ENCODE data around the gene KRTAP10-8. TPM values are rescaled to one million over a fixed set of nuclear protein-coding genes. Genes with fewer than 3 reads are reported as not detected.

Gene KRTAP10-8
- total and polyA plus RNA-seq, 5 donors from 2014 or later, result not detected

DNA sequence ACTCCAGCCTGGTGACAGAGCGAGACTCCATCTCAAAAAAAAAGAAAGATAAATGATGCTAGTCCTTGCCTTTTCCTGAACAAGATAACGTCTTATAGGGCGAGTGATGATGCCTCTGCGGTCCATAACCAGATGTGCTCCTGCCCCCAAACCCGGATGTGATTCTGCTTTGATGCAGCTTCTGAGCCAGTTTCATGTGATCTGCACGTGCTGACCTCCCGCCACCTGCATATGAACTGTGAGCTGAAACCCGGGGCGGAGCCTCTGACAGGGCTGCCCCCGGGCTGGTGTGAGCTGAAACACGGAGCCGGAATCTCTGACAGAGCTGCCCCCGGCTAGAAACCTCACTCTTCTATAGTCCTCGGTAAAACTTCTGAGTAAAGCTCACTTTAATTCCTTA lies 41.2 kb downstream of the KRTAP10-8 start:
- H3K36me3 Mint-ChIP-seq, result peaks cover 8% of the 10 kb centered on the region
- H3K4me3 Mint-ChIP-seq, result no peak overlapping the region
- peaks cover 4% of the 10 kb centered on the region for H3K27me3 Mint-ChIP-seq
- Histone ChIP-seq H3K4me3 (ENCODE audit: low read depth, low read length) (no peak overlapping the region), H3K27ac (ENCODE audit: insufficient read depth, low read length, poor library complexity, severe bottlenecking) (no peak overlapping the region), H3K9me3 (ENCODE audit: control insufficient read depth in 2 of 2, low read length in 2 of 2) (peaks cover 5 to 19% of the 10 kb centered on the region in 2 experiments), H3K36me3 (ENCODE audit: control insufficient read depth, insufficient read depth, low read length) (no peaks in the 10 kb centered on the region), H3K4me1 (ENCODE audit: control insufficient read depth, insufficient read depth, low read length, poor library complexity, severe bottlenecking) (peaks cover 13% of the 10 kb centered on the region), H3K27me3 (ENCODE audit: control insufficient read depth, insufficient read depth, low read length) (no peaks in the 10 kb centered on the region)
- DNase-seq (no peak), ATAC-seq (ENCODE audit: low read depth in 2 of 2) (no peak)
- peak overlapping the region in 1 of 3 donors; percentile 72 for H3K27ac Mint-ChIP-seq
- peaks cover 5 to 32% (median 13%) of the 10 kb centered on the region in 4 donors for H3K4me1 Mint-ChIP-seq
- peaks cover 0 to 26% (median 5%) of the 10 kb centered on the region in 7 donors for H3K9me3 Mint-ChIP-seq

DNA sequence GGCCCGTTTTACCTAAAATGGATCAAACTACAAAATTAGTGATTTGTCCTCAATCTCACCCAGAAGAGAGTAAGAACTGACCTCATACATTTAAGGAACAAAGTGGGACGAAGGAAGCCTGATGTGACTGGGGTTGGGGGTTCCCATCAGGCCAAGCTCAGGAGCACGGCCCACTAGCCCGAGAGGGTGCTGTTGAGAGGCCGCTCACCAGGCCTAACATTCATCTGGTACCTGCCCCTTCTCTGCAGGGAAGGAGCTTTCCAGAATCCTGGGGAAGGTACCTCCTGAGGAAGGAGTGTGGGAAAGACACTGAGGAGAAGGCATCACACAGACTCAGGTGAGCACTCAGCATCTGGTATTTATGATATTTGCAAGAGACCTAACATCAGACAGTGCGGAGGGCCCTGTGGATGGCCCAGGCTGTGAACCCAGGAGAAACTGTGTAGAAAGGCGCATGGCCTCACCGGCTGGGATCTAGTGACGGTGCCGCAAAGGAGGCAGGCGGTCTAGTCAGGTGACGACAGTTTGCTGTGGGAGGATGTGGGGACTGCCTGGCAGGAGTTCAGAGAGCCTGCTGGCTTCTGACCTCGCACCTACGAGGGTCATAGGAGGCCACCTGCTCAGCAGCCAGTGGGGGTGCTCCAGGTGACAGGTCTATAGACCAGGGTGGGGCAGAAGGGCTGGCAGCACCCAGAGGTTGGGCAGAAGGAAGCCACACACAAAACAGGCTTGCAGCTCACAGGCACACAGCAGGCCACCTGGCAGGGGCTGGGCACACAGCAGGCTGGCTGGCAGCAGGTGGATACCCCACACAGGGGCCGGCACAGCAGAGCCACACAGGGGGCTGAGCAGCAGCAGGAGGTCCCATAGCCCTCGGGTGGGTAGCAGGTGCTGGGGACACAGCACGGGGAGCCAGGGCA lies 42.0 kb downstream of the KRTAP10-8 start:
- peaks cover 21% of the 10 kb centered on the region for H3K4me1 ChIP-seq (ENCODE audit: control insufficient read depth, insufficient read depth, low read length, poor library complexity, severe bottlenecking)
- peaks cover 0 to 26% (median 5%) of the 10 kb centered on the region in 7 donors for H3K9me3 Mint-ChIP-seq
- no peaks in the 10 kb centered on the region for H3K27me3 ChIP-seq (ENCODE audit: control insufficient read depth, insufficient read depth, low read length)
- no peaks in the 10 kb centered on the region for H3K36me3 ChIP-seq (ENCODE audit: control insufficient read depth, insufficient read depth, low read length)
- peak in 2 of 3 donors; percentile 18 to 19 for DNase-seq
- H3K4me3 ChIP-seq (ENCODE audit: low read depth, low read length), result no peak overlapping the region
- H3K27me3 Mint-ChIP-seq, result peaks cover 8% of the 10 kb centered on the region
- H3K9me3 ChIP-seq (ENCODE audit: control insufficient read depth in 2 of 2, low read length in 2 of 2), result peaks cover 5 to 19% of the 10 kb centered on the region in 2 experiments
- H3K27ac Mint-ChIP-seq, result peak overlapping the region; percentile 59 to 80 (median 72)
- peaks cover 8% of the 10 kb centered on the region for H3K36me3 Mint-ChIP-seq
- peak in 1 of 2 donors; percentile 25 for ATAC-seq (ENCODE audit: low read depth in 2 of 2)
- H3K27ac ChIP-seq (ENCODE audit: insufficient read depth, low read length, poor library complexity, severe bottlenecking), result no peak overlapping the region
- H3K4me1 Mint-ChIP-seq, result peaks cover 11 to 40% (median 19%) of the 10 kb centered on the region in 4 donors
- H3K4me3 Mint-ChIP-seq, result peak overlapping the region in 2 of 4 donors; percentile 15 to 38

DNA sequence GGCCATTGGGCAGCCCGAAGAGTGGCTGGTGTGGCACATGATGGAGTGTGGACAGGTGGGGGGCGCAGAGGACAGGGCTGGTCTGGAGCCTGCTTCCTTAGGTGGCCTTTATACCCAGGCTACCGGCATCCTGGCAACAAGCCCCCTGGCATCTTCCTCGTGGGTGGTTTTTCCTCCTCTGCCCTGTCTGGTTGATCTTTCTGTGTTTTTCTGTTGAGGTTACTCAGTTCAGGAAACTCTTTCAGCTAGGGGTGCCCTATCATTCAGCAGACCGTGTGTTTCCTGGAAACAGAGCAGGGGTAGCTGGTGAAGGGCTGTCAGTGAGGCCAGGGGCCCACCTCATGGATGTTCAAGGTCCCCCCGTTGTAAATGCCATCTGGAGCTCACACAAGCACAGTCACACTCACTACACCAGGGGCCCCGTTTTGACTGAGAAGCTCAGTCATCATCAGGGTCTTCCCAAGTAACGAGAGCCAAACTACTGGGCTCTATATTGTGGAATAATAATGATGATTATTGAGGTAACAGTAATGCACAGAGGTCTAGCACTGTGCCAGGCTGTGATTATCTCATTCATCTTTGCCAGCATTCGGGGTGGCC lies 42.8 kb downstream of the KRTAP10-8 start, which contains the start of gene KRTAP12-4:
Gene KRTAP12-4, minus strand, starts transcription at position 84 of the 600 bp plus-strand sequence. Its CDS starts 45 bp downstream, at position 39.
- Mint-ChIP-seq H3K4me3 (peak within 1 kb of the TSS in 2 of 4 donors; percentile 15 to 38), H3K4me1 (peaks cover 11 to 47% (median 23%) of the 10 kb centered on the region in 4 donors), H3K27ac (peak within 1 kb of the TSS; percentile 71 to 80 (median 72)), H3K27me3 (peaks cover 12% of the 10 kb centered on the region), H3K9me3 (peaks cover 0 to 26% (median 5%) of the 10 kb centered on the region in 7 donors), H3K36me3 (peaks cover 8% of the 10 kb centered on the region)
- ATAC-seq (ENCODE audit: low read depth in 2 of 2) (no peak), DNase-seq (peak in 1 of 3 donors; percentile 17)
- H3K9me3 ChIP-seq (ENCODE audit: control insufficient read depth in 2 of 2, low read length in 2 of 2), result peaks cover 5 to 19% of the 10 kb centered on the region in 2 experiments
- H3K4me3 ChIP-seq (ENCODE audit: low read depth, low read length), result no peak within 1 kb of the TSS
- H3K27ac ChIP-seq (ENCODE audit: insufficient read depth, low read length, poor library complexity, severe bottlenecking), result no peak within 1 kb of the TSS
- H3K27me3 ChIP-seq (ENCODE audit: control insufficient read depth, insufficient read depth, low read length), result no peaks in the 10 kb centered on the region
- H3K36me3 ChIP-seq (ENCODE audit: control insufficient read depth, insufficient read depth, low read length), result no peaks in the 10 kb centered on the region
- H3K4me1 ChIP-seq (ENCODE audit: control insufficient read depth, insufficient read depth, low read length, poor library complexity, severe bottlenecking), result peaks cover 24% of the 10 kb centered on the region

DNA sequence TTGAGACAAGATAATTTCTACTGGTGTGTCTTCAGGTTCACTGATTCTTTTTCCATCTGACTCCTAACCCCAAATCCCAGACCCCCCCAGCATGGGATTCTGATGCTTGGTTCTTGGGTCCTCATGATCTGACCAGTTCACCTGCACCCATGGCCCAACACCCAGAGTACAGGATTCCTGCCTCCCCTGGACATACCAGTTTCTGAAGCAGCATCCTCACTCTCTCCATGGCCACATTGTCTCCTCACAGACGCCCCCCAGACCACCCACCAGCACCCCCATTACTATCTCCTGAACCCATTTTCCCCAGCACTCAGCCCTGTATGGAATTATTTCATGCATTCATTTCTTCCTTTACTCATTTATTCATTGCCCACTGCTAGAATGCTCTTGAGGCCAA lies 45.0 kb downstream of the KRTAP10-8 start:
- H3K27ac ChIP-seq (ENCODE audit: insufficient read depth, low read length, poor library complexity, severe bottlenecking), result no peak overlapping the region
- DNase-seq (no peak), ATAC-seq (ENCODE audit: low read depth in 2 of 2) (no peak)
- H3K4me3 ChIP-seq (ENCODE audit: low read depth, low read length), result peak overlapping the region; percentile 66
- peaks cover 24% of the 10 kb centered on the region for H3K4me1 ChIP-seq (ENCODE audit: control insufficient read depth, insufficient read depth, low read length, poor library complexity, severe bottlenecking)
- Mint-ChIP-seq H3K27me3 (peaks cover 28% of the 10 kb centered on the region), H3K4me1 (peaks cover 11 to 47% (median 25%) of the 10 kb centered on the region in 4 donors), H3K4me3 (peak overlapping the region; percentile 64 to 86 (median 79)), H3K9me3 (peaks cover 0 to 31% (median 5%) of the 10 kb centered on the region in 7 donors), H3K27ac (peak overlapping the region; percentile 80 to 95 (median 87)), H3K36me3 (peaks cover 8% of the 10 kb centered on the region)
- H3K36me3 ChIP-seq (ENCODE audit: control insufficient read depth, insufficient read depth, low read length), result no peaks in the 10 kb centered on the region
- H3K9me3 ChIP-seq (ENCODE audit: control insufficient read depth in 2 of 2, low read length in 2 of 2), result peaks cover 5 to 19% of the 10 kb centered on the region in 2 experiments
- peaks cover 3% of the 10 kb centered on the region for H3K27me3 ChIP-seq (ENCODE audit: control insufficient read depth, insufficient read depth, low read length)

DNA sequence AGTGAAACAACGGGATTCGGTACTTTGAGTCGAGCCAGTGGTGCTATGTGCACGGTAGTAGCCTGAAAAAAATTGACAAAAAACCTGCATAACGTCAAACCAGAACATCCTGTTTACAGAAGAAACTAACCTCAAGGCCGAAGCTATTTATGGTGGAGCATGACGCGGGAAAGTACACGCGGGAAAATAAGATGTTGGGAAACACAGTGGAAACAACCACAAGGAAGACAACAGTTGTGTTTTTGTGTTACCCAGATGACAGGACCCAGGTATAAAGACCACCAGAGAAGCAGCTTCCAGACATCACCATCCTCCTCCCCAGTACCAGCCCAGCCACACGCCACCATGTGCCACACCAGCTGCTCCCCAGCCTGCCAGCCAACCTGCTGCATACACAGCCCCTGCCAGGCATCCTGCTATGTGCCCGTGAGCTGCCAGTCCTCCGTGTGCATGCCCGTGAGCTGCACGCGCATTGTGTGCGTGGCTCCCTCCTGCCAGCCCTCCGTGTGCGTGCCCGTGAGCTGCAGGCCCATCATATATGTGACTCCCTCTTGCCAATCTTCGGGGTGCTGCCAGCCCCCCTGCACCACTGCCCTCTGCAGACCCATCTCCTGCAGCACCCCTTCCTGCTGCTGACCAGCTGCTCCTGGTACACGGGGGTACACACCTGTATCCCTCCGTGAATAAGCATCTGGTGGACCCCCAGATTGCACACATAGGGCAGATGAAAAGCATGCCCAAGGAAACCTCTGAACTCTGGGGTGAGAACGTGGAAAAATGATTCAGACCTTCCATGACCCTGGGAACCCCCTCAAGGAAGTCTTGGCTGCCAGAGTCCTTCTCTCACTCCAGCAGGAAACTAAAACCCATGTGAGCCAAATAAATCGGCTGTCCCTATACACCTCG lies 46.0 kb downstream of the KRTAP10-8 start, which contains the start of gene KRTAP12-3:
Gene KRTAP12-3, plus strand, starts transcription at position 298 of the 906 bp plus-strand sequence. Its CDS starts 48 bp downstream, at position 346.
- Histone ChIP-seq H3K9me3 (ENCODE audit: control insufficient read depth in 2 of 2, low read length in 2 of 2) (peaks cover 5 to 19% of the 10 kb centered on the region in 2 experiments), H3K27me3 (ENCODE audit: control insufficient read depth, insufficient read depth, low read length) (peaks cover 3% of the 10 kb centered on the region), H3K4me1 (ENCODE audit: control insufficient read depth, insufficient read depth, low read length, poor library complexity, severe bottlenecking) (peaks cover 24% of the 10 kb centered on the region), H3K36me3 (ENCODE audit: control insufficient read depth, insufficient read depth, low read length) (no peaks in the 10 kb centered on the region), H3K4me3 (ENCODE audit: low read depth, low read length) (peak within 1 kb of the TSS; percentile 66), H3K27ac (ENCODE audit: insufficient read depth, low read length, poor library complexity, severe bottlenecking) (peak within 1 kb of the TSS; percentile 41)
- DNase-seq (peak in 2 of 3 donors; percentile 72 to 79), ATAC-seq (ENCODE audit: low read depth in 2 of 2) (peak; percentile 55 to 66)
- peaks cover 8% of the 10 kb centered on the region for H3K36me3 Mint-ChIP-seq
- H3K9me3 Mint-ChIP-seq, result peaks cover 0 to 34% (median 5%) of the 10 kb centered on the region in 7 donors
- peaks cover 32% of the 10 kb centered on the region for H3K27me3 Mint-ChIP-seq
- H3K4me3 Mint-ChIP-seq, result peak within 1 kb of the TSS; percentile 64 to 86 (median 79)
- peaks cover 11 to 47% (median 25%) of the 10 kb centered on the region in 4 donors for H3K4me1 Mint-ChIP-seq
- peak within 1 kb of the TSS; percentile 80 to 95 (median 87) for H3K27ac Mint-ChIP-seq

DNA sequence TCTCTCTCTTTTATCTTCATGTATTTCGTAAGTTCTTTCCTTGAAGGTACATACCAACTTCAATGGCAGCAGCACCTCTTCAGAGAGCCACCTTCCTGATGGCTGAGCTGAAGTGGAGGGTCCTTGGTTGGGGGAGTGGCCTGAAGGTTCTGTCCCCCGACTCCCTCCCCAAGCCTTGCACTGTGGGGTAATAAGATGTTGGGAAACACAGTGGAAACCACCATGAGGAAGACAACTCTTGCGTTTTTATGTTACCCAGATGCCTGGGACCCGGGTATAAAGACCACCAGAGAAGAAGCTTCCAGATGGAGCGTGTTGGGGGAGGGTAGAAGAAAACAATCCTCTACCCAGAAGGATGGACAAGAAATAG lies 46.6 kb downstream of the KRTAP10-8 start:
- Mint-ChIP-seq H3K27ac (peak overlapping the region; percentile 69 to 95 (median 87)), H3K4me3 (peak overlapping the region; percentile 47 to 85 (median 66)), H3K27me3 (peaks cover 28% of the 10 kb centered on the region), H3K9me3 (peaks cover 0 to 34% (median 7%) of the 10 kb centered on the region in 7 donors), H3K36me3 (peaks cover 8% of the 10 kb centered on the region), H3K4me1 (peaks cover 11 to 46% (median 25%) of the 10 kb centered on the region in 4 donors)
- H3K36me3 ChIP-seq (ENCODE audit: control insufficient read depth, insufficient read depth, low read length), result no peaks in the 10 kb centered on the region
- H3K27me3 ChIP-seq (ENCODE audit: control insufficient read depth, insufficient read depth, low read length), result peaks cover 3% of the 10 kb centered on the region
- ATAC-seq (ENCODE audit: low read depth in 2 of 2) (no peak), DNase-seq (no peak)
- H3K4me3 ChIP-seq (ENCODE audit: low read depth, low read length), result peak overlapping the region; percentile 26
- peaks cover 5 to 19% of the 10 kb centered on the region in 2 experiments for H3K9me3 ChIP-seq (ENCODE audit: control insufficient read depth in 2 of 2, low read length in 2 of 2)
- H3K4me1 ChIP-seq (ENCODE audit: control insufficient read depth, insufficient read depth, low read length, poor library complexity, severe bottlenecking), result peaks cover 24% of the 10 kb centered on the region
- H3K27ac ChIP-seq (ENCODE audit: insufficient read depth, low read length, poor library complexity, severe bottlenecking), result no peak overlapping the region
